ENCODE data around the gene FBXO2. TPM values are rescaled to one million over a fixed set of nuclear protein-coding genes. Genes with fewer than 3 reads are reported as not detected.

The FBXO2 gene
- polyA plus RNA-seq, 1 experiment, result 1.5 TPM

DNA sequence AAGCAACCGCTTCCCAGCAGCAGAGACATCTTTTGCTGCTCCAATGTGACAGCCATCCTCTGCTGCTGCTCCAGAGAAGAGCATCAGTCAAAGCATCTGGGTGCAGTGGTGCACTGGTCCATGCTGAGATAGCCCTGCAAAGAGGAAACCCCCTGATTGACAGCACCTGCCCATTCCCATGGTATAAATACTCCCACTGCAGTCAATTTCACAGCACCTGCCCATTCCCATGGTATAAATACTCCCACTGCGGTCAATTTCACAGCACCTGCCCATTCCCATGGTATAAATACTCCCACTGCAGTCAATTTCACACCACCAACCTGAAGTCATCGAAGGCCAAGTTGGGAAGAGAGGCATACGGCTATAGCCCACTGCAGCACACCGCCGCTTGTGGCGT, 25.5 kb downstream of the FBXO2 start:
- DNase-seq (ENCODE audit: low read depth, low spot score), result no peak
- TF ChIP-seq, protein P1, sequence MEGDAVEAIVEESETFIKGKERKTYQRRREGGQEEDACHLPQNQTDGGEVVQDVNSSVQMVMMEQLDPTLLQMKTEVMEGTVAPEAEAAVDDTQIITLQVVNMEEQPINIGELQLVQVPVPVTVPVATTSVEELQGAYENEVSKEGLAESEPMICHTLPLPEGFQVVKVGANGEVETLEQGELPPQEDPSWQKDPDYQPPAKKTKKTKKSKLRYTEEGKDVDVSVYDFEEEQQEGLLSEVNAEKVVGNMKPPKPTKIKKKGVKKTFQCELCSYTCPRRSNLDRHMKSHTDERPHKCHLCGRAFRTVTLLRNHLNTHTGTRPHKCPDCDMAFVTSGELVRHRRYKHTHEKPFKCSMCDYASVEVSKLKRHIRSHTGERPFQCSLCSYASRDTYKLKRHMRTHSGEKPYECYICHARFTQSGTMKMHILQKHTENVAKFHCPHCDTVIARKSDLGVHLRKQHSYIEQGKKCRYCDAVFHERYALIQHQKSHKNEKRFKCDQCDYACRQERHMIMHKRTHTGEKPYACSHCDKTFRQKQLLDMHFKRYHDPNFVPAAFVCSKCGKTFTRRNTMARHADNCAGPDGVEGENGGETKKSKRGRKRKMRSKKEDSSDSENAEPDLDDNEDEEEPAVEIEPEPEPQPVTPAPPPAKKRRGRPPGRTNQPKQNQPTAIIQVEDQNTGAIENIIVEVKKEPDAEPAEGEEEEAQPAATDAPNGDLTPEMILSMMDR (IDR thresholded peaks at IDR 0.05; ENCODE audit: low read depth, low read length), result no peak
- POLR2A ChIA-PET, result no interaction called here

DNA sequence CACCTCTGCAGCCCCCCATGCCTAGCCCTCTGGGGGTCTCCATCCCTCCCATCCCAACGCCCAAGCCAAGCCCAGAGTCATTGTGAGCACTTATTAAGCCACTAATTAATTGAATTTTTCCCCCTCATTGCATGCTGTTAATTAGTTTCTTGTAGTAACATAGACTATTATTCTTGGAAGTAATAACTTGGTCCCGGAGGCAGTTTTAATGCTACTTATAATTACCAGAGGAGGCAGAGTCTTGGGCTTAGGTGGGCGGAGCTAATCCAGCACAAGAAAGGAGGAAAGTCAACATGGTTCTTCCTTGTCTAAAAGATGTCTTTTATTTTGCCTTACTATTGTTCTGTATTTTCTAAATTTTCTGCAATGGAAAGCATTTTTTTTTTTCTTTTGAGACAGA, 27.7 kb downstream of the FBXO2 start:
- Histone ChIP-seq H3K27ac (ENCODE audit: low read depth, low read length) (no peak overlapping the region), H3K27me3 (ENCODE audit: control insufficient read depth, insufficient read depth, low read length) (peaks cover 2% of the 10 kb centered on the region), H3K4me3 (ENCODE audit: low read depth, low read length) (no peak overlapping the region), H3K9me3 (ENCODE audit: control insufficient read depth, insufficient read depth, low read length) (no peaks in the 10 kb centered on the region)
- ChIA-PET POLR2A (no interaction called here), CTCF (no interaction called here)
- no peak for DNase-seq (ENCODE audit: low read depth, low spot score)
- TF ChIP-seq, protein P1 (IDR thresholded peaks at IDR 0.05; ENCODE audit: low read depth, low read length), result no peak

More for the DNA sequence above, 25.5 kb downstream of the FBXO2 start:
- Histone ChIP-seq H3K27ac (ENCODE audit: low read depth, low read length) (no peak overlapping the region), H3K4me3 (ENCODE audit: low read depth, low read length) (no peak overlapping the region), H3K27me3 (ENCODE audit: control insufficient read depth, insufficient read depth, low read length) (peaks cover 2% of the 10 kb centered on the region), H3K9me3 (ENCODE audit: control insufficient read depth, insufficient read depth, low read length) (no peaks in the 10 kb centered on the region)
- CTCF ChIA-PET, result interaction anchor here (0.7 kb wide), 1 partner anchor 226 kb away, joined by 3 read pairs; no protein-coding TSS in a partner anchor

DNA sequence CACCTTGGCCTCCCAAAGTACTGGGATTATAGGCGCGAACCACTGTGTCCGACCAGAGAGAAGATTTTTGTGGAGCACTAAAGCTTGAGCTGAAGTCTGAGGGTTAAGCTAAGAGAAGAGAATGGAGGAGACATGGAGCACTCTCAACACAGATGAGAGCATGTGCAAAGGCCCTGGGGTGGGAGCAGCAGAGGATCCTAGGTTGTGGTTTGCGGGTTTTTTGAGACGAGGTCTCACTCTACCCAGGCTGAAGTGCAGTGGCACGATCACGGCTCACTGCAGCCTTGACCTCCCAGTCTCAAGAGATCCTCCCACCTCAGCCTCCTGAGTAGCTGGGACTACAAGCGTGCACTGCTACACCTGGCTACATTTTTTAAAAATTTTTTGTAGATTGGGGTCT, 30.5 kb downstream of the FBXO2 start:
- Histone ChIP-seq H3K9me3 (ENCODE audit: control insufficient read depth, insufficient read depth, low read length) (no peaks in the 10 kb centered on the region), H3K27me3 (ENCODE audit: control insufficient read depth, insufficient read depth, low read length) (peaks cover 5% of the 10 kb centered on the region), H3K4me3 (ENCODE audit: low read depth, low read length) (no peak overlapping the region), H3K27ac (ENCODE audit: low read depth, low read length) (no peak overlapping the region)
- TF ChIP-seq, protein P1 (IDR thresholded peaks at IDR 0.05; ENCODE audit: low read depth, low read length), result no peak
- no peak for DNase-seq (ENCODE audit: low read depth, low spot score)
- ChIA-PET POLR2A (no interaction called here), CTCF (interaction anchor here (0.7 kb wide), 1 partner anchor 145 kb away, joined by 3 read pairs; the partner anchor contains the start of gene DISP3)

DNA sequence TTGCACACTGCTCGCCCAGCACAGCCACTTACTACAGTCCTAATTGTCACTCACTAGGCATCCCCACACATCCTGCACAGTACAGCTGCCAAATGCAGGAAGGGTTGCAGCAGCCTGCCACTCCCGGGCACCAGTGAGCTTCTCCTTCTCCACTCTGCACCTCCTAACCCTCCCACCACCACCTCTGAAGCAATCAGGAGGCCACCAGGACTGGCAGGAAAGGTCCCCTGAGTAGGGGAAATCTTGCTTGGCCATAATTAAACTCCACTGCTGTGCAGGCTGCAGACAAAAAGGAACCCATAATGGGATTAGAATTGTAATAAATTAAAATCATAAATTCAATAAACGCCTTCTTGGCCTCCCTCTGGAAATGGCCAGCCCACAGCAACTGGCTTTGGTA, 31.8 kb downstream of the FBXO2 start:
- no peaks in the 10 kb centered on the region for H3K9me3 ChIP-seq (ENCODE audit: control insufficient read depth, insufficient read depth, low read length)
- TF ChIP-seq, protein P1 (IDR thresholded peaks at IDR 0.05; ENCODE audit: low read depth, low read length), result no peak
- H3K27me3 ChIP-seq (ENCODE audit: control insufficient read depth, insufficient read depth, low read length), result peaks cover 5% of the 10 kb centered on the region
- POLR2A ChIA-PET, result no interaction called here
- no peak for DNase-seq (ENCODE audit: low read depth, low spot score)
- no peak overlapping the region for H3K27ac ChIP-seq (ENCODE audit: low read depth, low read length)
- CTCF ChIA-PET, result no interaction called here
- H3K4me3 ChIP-seq (ENCODE audit: low read depth, low read length), result no peak overlapping the region

DNA sequence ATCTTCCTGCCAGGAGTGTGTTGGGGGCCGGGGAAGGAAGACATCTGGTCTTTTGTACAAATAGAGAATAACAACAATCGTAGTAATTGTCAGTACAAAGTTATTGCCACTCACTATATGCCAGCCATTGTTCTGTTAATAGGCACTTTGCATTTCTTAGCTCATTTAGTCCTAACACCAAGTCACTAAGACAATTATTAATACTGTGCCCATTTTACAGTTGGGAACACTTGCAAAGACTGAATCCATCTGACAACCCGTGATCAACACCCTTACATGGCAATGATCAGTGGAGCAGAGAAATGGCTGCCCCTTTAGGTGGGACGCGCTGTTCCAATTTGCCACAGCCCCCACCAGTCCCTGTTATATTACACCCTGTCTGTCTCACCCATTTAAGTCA, 33.3 kb downstream of the FBXO2 start:
- TF ChIP-seq, protein P1 (IDR thresholded peaks at IDR 0.05; ENCODE audit: low read depth, low read length), result no peak
- Histone ChIP-seq H3K4me3 (ENCODE audit: low read depth, low read length) (no peak overlapping the region), H3K9me3 (ENCODE audit: control insufficient read depth, insufficient read depth, low read length) (no peaks in the 10 kb centered on the region), H3K27ac (ENCODE audit: low read depth, low read length) (no peak overlapping the region), H3K27me3 (ENCODE audit: control insufficient read depth, insufficient read depth, low read length) (peaks cover 5% of the 10 kb centered on the region)
- DNase-seq (ENCODE audit: low read depth, low spot score), result no peak
- ChIA-PET POLR2A (no interaction called here), CTCF (no interaction called here)
